Measurements from ENCODE around the gene KNTC1. TPM values are rescaled to one million over a fixed set of nuclear protein-coding genes. Genes with fewer than 3 reads are reported as not detected.
"Not testable (repeated sequence)": the region's sequence is repeated elsewhere in the genome, so short reads cannot be mapped to it uniquely, and the experiment has no call there.

KNTC1 gene
- total RNA-seq, 1 experiment from 2014 or later: 55.8 TPM

- no peaks in the 10 kb centered on the region for H3K4me1 Mint-ChIP-seq (ENCODE audit: low read depth, unreplicated experiment)
- BruUV-seq (replicated peaks): no TSS peak
- intact Hi-C loops (cut with micrococcal nuclease; ENCODE audit: unreplicated experiment): no loop called here
- TF ChIP-seq CTCF (IDR thresholded peaks at IDR 0.05; ENCODE audit: insufficient read depth in 1 of 2, low read depth in 1 of 2, low read length in 1 of 2, severe bottlenecking in 1 of 2, unreplicated experiment in 1 of 2): no peak
- H3K36me3 Mint-ChIP-seq (ENCODE audit: insufficient read depth, unreplicated experiment): peaks cover 5% of the 10 kb centered on the region
- no peaks in the 10 kb centered on the region for H3K36me3 ChIP-seq (ENCODE audit: control insufficient read depth, insufficient read depth, low read length)
- no peak overlapping the region for H3K4me3 Mint-ChIP-seq (ENCODE audit: unreplicated experiment)
- H3K4me3 ChIP-seq (ENCODE audit: low read depth, low read length): no peak overlapping the region
- no peak overlapping the region for H3K27ac Mint-ChIP-seq (ENCODE audit: unreplicated experiment)
- no peak for DNase-seq
- H3K9me3 ChIP-seq: no peaks in the 10 kb centered on the region
- no peaks in the 10 kb centered on the region for H3K4me1 ChIP-seq
- POLR2A ChIA-PET: no interaction called here
- H3K27me3 Mint-ChIP-seq (ENCODE audit: insufficient read depth, unreplicated experiment): no peaks in the 10 kb centered on the region
- H3K27me3 ChIP-seq (replicated peaks; ENCODE audit: control insufficient read depth, insufficient read depth, low read length): no peaks in the 10 kb centered on the region
- CTCF ChIA-PET: no interaction called here
- H3K9me3 Mint-ChIP-seq (ENCODE audit: unreplicated experiment): no peaks in the 10 kb centered on the region
Measured at GRCh38 chr12:122651520-122652224, 124.6 kb downstream of the KNTC1 start.

- H3K4me1 ChIP-seq; intact Hi-C loops (cut with micrococcal nuclease; ENCODE audit: unreplicated experiment); H3K9me3 ChIP-seq; H3K4me1 Mint-ChIP-seq (ENCODE audit: low read depth, unreplicated experiment); H3K9me3 Mint-ChIP-seq (ENCODE audit: unreplicated experiment); POLR2A ChIA-PET; H3K36me3 Mint-ChIP-seq (ENCODE audit: insufficient read depth, unreplicated experiment); H3K4me3 ChIP-seq (ENCODE audit: low read depth, low read length); H3K27me3 ChIP-seq (replicated peaks; ENCODE audit: control insufficient read depth, insufficient read depth, low read length); H3K4me3 Mint-ChIP-seq (ENCODE audit: unreplicated experiment); H3K27me3 Mint-ChIP-seq (ENCODE audit: insufficient read depth, unreplicated experiment); H3K36me3 ChIP-seq (ENCODE audit: control insufficient read depth, insufficient read depth, low read length); DNase-seq; BruUV-seq (replicated peaks): not testable (repeated sequence)
- CTCF ChIA-PET: interaction anchor here (0.6 kb wide), 1 partner anchor 34 kb away, joined by 6 read pairs; no protein-coding TSS in a partner anchor
- peak overlapping the region; percentile 35 for H3K27ac Mint-ChIP-seq (ENCODE audit: unreplicated experiment)
Measured at GRCh38 chr12:122653291-122653690, 126.2 kb downstream of the KNTC1 start.

- no peaks in the 10 kb centered on the region for H3K4me1 ChIP-seq
- intact Hi-C loops (cut with micrococcal nuclease; ENCODE audit: unreplicated experiment): no loop called here
- TF ChIP-seq CTCF (IDR thresholded peaks at IDR 0.05; ENCODE audit: insufficient read depth in 1 of 2, low read depth in 1 of 2, low read length in 1 of 2, severe bottlenecking in 1 of 2, unreplicated experiment in 1 of 2): no peak
- H3K36me3 ChIP-seq (ENCODE audit: control insufficient read depth, insufficient read depth, low read length): no peaks in the 10 kb centered on the region
- no peak overlapping the region for H3K4me3 Mint-ChIP-seq (ENCODE audit: unreplicated experiment)
- no peak overlapping the region for H3K4me3 ChIP-seq (ENCODE audit: low read depth, low read length)
- ChIA-PET CTCF (no interaction called here), POLR2A (no interaction called here)
- no peaks in the 10 kb centered on the region for H3K27me3 ChIP-seq (replicated peaks; ENCODE audit: control insufficient read depth, insufficient read depth, low read length)
- no TSS peak for BruUV-seq (replicated peaks)
- no peaks in the 10 kb centered on the region for H3K9me3 Mint-ChIP-seq (ENCODE audit: unreplicated experiment)
- H3K27me3 Mint-ChIP-seq (ENCODE audit: insufficient read depth, unreplicated experiment): no peaks in the 10 kb centered on the region
- H3K4me1 Mint-ChIP-seq (ENCODE audit: low read depth, unreplicated experiment): no peaks in the 10 kb centered on the region
- H3K9me3 ChIP-seq: no peaks in the 10 kb centered on the region
- H3K27ac Mint-ChIP-seq (ENCODE audit: unreplicated experiment): no peak overlapping the region
- H3K36me3 Mint-ChIP-seq (ENCODE audit: insufficient read depth, unreplicated experiment): no peaks in the 10 kb centered on the region
- no peak for DNase-seq
Measured at GRCh38 chr12:122656298-122656697, 129.2 kb downstream of the KNTC1 start.

All from Caco-2 (cell line).